ENCODE data around the gene MIOX. TPM values are rescaled to one million over a fixed set of nuclear protein-coding genes. Genes with fewer than 3 reads are reported as not detected.
"Not testable (repeated sequence)": the region's sequence is repeated elsewhere in the genome, so short reads cannot be mapped to it uniquely, and the experiment has no call there.

The MIOX gene
- total and polyA plus RNA-seq, 3 donors from 2014 or later: 0.24 to 0.25 TPM; not detected in 1

GRCh38 chr22:50516891-50517290 is 30.2 kb downstream of the MIOX start:
- TF ChIP-seq POLR2A (IDR thresholded peaks at IDR 0.05) (no peak), CTCF (IDR thresholded peaks at IDR 0.05) (no peak)
- no peak for DNase-seq
- intact Hi-C loops (cut with DNase I; ENCODE audit: low total_unique reads): no loop called here
- H3K4me3 ChIP-seq: no peak overlapping the region
- H3K36me3 ChIP-seq (ENCODE audit: low read depth, missing control alignments): no peaks in the 10 kb centered on the region
- H3K9me3 ChIP-seq: no peaks in the 10 kb centered on the region
- H3K27me3 ChIP-seq: no peaks in the 10 kb centered on the region
- H3K27ac ChIP-seq: no peak overlapping the region
- WGBS, 2 donors: 82 to 83% methylated on average over 15 to 16 of the region's 16 CpGs
- H3K4me1 ChIP-seq: no peaks in the 10 kb centered on the region

- intact Hi-C loops (cut with DNase I; ENCODE audit: low total_unique reads): no loop called here
- WGBS, 2 donors: 83 to 91% methylated on average over 15 to 20 of the region's 20 CpGs
- Histone ChIP-seq H3K36me3 (ENCODE audit: low read depth, missing control alignments) (no peaks in the 10 kb centered on the region), H3K27me3 (no peaks in the 10 kb centered on the region), H3K9me3 (no peaks in the 10 kb centered on the region), H3K27ac (no peak overlapping the region), H3K4me1 (no peaks in the 10 kb centered on the region), H3K4me3 (no peak overlapping the region)
- no peak for TF ChIP-seq CTCF (IDR thresholded peaks at IDR 0.05)
- TF ChIP-seq POLR2A (IDR thresholded peaks at IDR 0.05): no peak
- DNase-seq: no peak
Measured at GRCh38 chr22:50517495-50518260, 31.0 kb downstream of the MIOX start.

- H3K4me3 ChIP-seq: no peak overlapping the region
- intact Hi-C loops (cut with DNase I; ENCODE audit: low total_unique reads): no loop called here
- DNase-seq: no peak
- TF ChIP-seq POLR2A (IDR thresholded peaks at IDR 0.05) (no peak), CTCF (IDR thresholded peaks at IDR 0.05) (no peak)
- no peak overlapping the region for H3K27ac ChIP-seq
- no peaks in the 10 kb centered on the region for H3K36me3 ChIP-seq (ENCODE audit: low read depth, missing control alignments)
- WGBS, 2 donors: 90 to 96% methylated on average over 2 to 7 of the region's 7 CpGs
- H3K27me3 ChIP-seq: no peaks in the 10 kb centered on the region
- no peaks in the 10 kb centered on the region for H3K4me1 ChIP-seq
- H3K9me3 ChIP-seq: no peaks in the 10 kb centered on the region
Measured at GRCh38 chr22:50518606-50519005, 31.9 kb downstream of the MIOX start.

GRCh38 chr22:50519151-50519550 is 32.5 kb downstream of the MIOX start:
- no peak for DNase-seq
- H3K27ac ChIP-seq: no peak overlapping the region
- 91 to 95% methylated on average over 4 to 8 of the region's 8 CpGs for WGBS, 2 donors
- TF ChIP-seq CTCF (IDR thresholded peaks at IDR 0.05): no peak
- no peak for TF ChIP-seq POLR2A (IDR thresholded peaks at IDR 0.05)
- no peaks in the 10 kb centered on the region for H3K36me3 ChIP-seq (ENCODE audit: low read depth, missing control alignments)
- no peak overlapping the region for H3K4me3 ChIP-seq
- no peaks in the 10 kb centered on the region for H3K27me3 ChIP-seq
- peaks cover 2% of the 10 kb centered on the region for H3K4me1 ChIP-seq
- no peaks in the 10 kb centered on the region for H3K9me3 ChIP-seq
- intact Hi-C loops (cut with DNase I; ENCODE audit: low total_unique reads): no loop called here

GRCh38 chr22:50520184-50520583 is 33.5 kb downstream of the MIOX start:
- H3K4me3 ChIP-seq; H3K36me3 ChIP-seq (ENCODE audit: low read depth, missing control alignments); DNase-seq; H3K9me3 ChIP-seq; H3K4me1 ChIP-seq; H3K27ac ChIP-seq; H3K27me3 ChIP-seq; intact Hi-C loops (cut with DNase I; ENCODE audit: low total_unique reads): not testable (repeated sequence)
- whole genome bisulfite sequencing, 2 donors: 96% methylated on average over 7 to 8 of the region's 8 CpGs
